H9 (cell line): ENCODE data around the gene SLC6A2. TPM values are rescaled to one million over a fixed set of nuclear protein-coding genes. Genes with fewer than 3 reads are reported as not detected.

Experiments
- DNase-seq: peaks from one replicate; pipeline ENCODE4 v3.0.0-alpha.2; 2017
- H2AFZ ChIP-seq: one replicate; pipeline ENCODE4 v1.6.1; 2013; ENCODE audit warnings: mild to moderate bottlenecking, low read length, control low read depth, moderate library complexity
- H2AK5ac ChIP-seq: 2 replicates; pipeline ENCODE4 v1.6.1; 2013; ENCODE audit warnings: low read length, control low read depth, mixed read lengths; ENCODE audit not compliant: insufficient read length
- H2BK120ac ChIP-seq: one replicate; pipeline ENCODE4 v1.6.1; 2013; ENCODE audit warnings: low read depth, mild to moderate bottlenecking, low read length, control low read depth, inconsistent platforms; ENCODE audit not compliant: poor library complexity, severe bottlenecking
- H2BK12ac ChIP-seq: 2 replicates; pipeline ENCODE4 v1.6.1; 2013; ENCODE audit warnings: low read length, control low read depth, mixed read lengths, low read depth; ENCODE audit not compliant: insufficient read length
- H2BK15ac ChIP-seq: 2 replicates; pipeline ENCODE4 v1.6.1; 2013; ENCODE audit warnings: low read depth, low read length, control low read depth
- H2BK20ac ChIP-seq: one replicate; pipeline ENCODE4 v1.6.1; 2013; ENCODE audit warnings: low read depth, mild to moderate bottlenecking, low read length, control low read depth, inconsistent platforms; ENCODE audit not compliant: poor library complexity, severe bottlenecking
- H2BK5ac ChIP-seq: 2 replicates; pipeline ENCODE4 v1.6.1; 2013; ENCODE audit warnings: low read length, control low read depth, mixed read lengths; ENCODE audit not compliant: insufficient read length
- H3K14ac ChIP-seq: 2 replicates; pipeline ENCODE4 v1.6.1; 2013; ENCODE audit warnings: low read length, control low read depth; ENCODE audit not compliant: insufficient read depth
- H3K18ac ChIP-seq: 2 replicates; pipeline ENCODE4 v1.6.1; 2013; ENCODE audit warnings: low read depth, mild to moderate bottlenecking, mixed read lengths, low read length, control low read depth; ENCODE audit not compliant: insufficient read length
- H3K23ac ChIP-seq: 2 replicates; pipeline ENCODE4 v1.6.1; 2013; ENCODE audit warnings: low read length, control low read depth, mixed read lengths, low read depth; ENCODE audit not compliant: insufficient read length
- H3K23me2 ChIP-seq: 2 replicates; pipeline ENCODE4 v1.6.1; 2013; ENCODE audit warnings: low read depth, mild to moderate bottlenecking, mixed read lengths, low read length, control low read depth; ENCODE audit not compliant: insufficient read length, poor library complexity, severe bottlenecking
- H3K27ac ChIP-seq: 2 replicates; pipeline ENCODE4 v1.5.1; 2013; ENCODE audit warnings: low read length, control low read depth, mixed read lengths, low read depth; ENCODE audit not compliant: insufficient read length
- H3K27me3 ChIP-seq: 2 replicates; pipeline ENCODE4 v1.6.1; 2013; ENCODE audit warnings: low read length, control low read depth, inconsistent platforms; ENCODE audit not compliant: insufficient read depth
- H3K4ac ChIP-seq: 2 replicates; pipeline ENCODE4 v1.6.1; 2013; ENCODE audit warnings: low read depth, mild to moderate bottlenecking, control low read depth, inconsistent platforms, low read length, moderate library complexity
- H3K4me1 ChIP-seq: 2 replicates; pipeline ENCODE4 v1.6.1; 2013; ENCODE audit warnings: low read length, control low read depth, inconsistent platforms; ENCODE audit not compliant: insufficient read depth
- H3K4me2 ChIP-seq: 2 replicates; pipeline ENCODE4 v1.6.1; 2013; ENCODE audit warnings: low read length, control low read depth, mixed read lengths; ENCODE audit not compliant: insufficient read length, insufficient read depth
- H3K56ac ChIP-seq: 2 replicates; pipeline ENCODE4 v1.6.1; 2013; ENCODE audit warnings: low read depth, mild to moderate bottlenecking, mixed read lengths, low read length, control low read depth; ENCODE audit not compliant: insufficient read length
- H3K79me1 ChIP-seq: 2 replicates; pipeline ENCODE4 v1.6.1; 2013; ENCODE audit warnings: low read depth, mild to moderate bottlenecking, moderate library complexity, low read length, control low read depth, inconsistent platforms; ENCODE audit not compliant: insufficient read depth, poor library complexity, severe bottlenecking
- H3K79me2 ChIP-seq: 2 replicates; pipeline ENCODE4 v1.6.1; 2013; ENCODE audit warnings: low read length, control low read depth, inconsistent platforms; ENCODE audit not compliant: insufficient read depth
- H3K9ac ChIP-seq: 2 replicates; pipeline ENCODE4 v1.6.1; 2013; ENCODE audit warnings: low read length, control low read depth, mixed read lengths; ENCODE audit not compliant: insufficient read length; ENCODE audit errors: extremely low read depth
- H3K9me3 ChIP-seq: one replicate; pipeline ENCODE4 v1.6.1; 2013; ENCODE audit warnings: low read depth, low read length, inconsistent platforms; ENCODE audit not compliant: control insufficient read depth
- H3T11ph ChIP-seq: one replicate; pipeline ENCODE4 v1.6.1; 2013; ENCODE audit warnings: mild to moderate bottlenecking, low read length, control low read depth, inconsistent platforms
- H4K20me1 ChIP-seq: one replicate; pipeline ENCODE4 v1.6.1; 2013; ENCODE audit not compliant: control insufficient read depth, insufficient read length, insufficient read depth
- H4K5ac ChIP-seq: 2 replicates; pipeline ENCODE4 v1.6.1; 2013; ENCODE audit warnings: low read depth, mild to moderate bottlenecking, mixed read lengths, low read length, control low read depth; ENCODE audit not compliant: insufficient read length
- H4K8ac ChIP-seq: replicated peaks from 2 replicates; pipeline ENCODE4 v1.6.1; 2013; ENCODE audit warnings: low read length, control low read depth, mixed read lengths, low read depth; ENCODE audit not compliant: insufficient read length
- H4K91ac ChIP-seq: 2 replicates; pipeline ENCODE4 v1.6.1; 2013; ENCODE audit warnings: low read depth, mild to moderate bottlenecking, moderate library complexity, mixed read lengths, low read length, control low read depth; ENCODE audit not compliant: insufficient read length
- H3K27ac Mint-ChIP-seq, 3 experiments: 2 replicates in 2 of 3; 3 replicates in 1 of 3; pipeline ENCODE4 v1.8.0; 2020 to 2021; ENCODE audit warnings: mixed read lengths in 3 of 3, mild to moderate bottlenecking in 1 of 3, moderate library complexity in 1 of 3
- H3K27me3 Mint-ChIP-seq: 2 replicates; pipeline ENCODE4 v1.8.0; 2021; ENCODE audit warnings: low read depth, mild to moderate bottlenecking, moderate library complexity, mixed read lengths
- H3K36me3 Mint-ChIP-seq, 3 experiments: 2 replicates in 2 of 3; 3 replicates in 1 of 3; pipeline ENCODE4 v1.8.0; 2020 to 2021; ENCODE audit warnings: low read depth in 3 of 3, mixed read lengths in 3 of 3; ENCODE audit not compliant: insufficient read depth in 1 of 3
- H3K4me1 Mint-ChIP-seq, 2 experiments: 2 replicates each; pipeline ENCODE4 v1.8.0; 2020; ENCODE audit warnings: mixed read lengths in 2 of 2
- H3K4me3 Mint-ChIP-seq, 2 experiments: 2 replicates in 1 of 2; 3 replicates in 1 of 2; pipeline ENCODE4 v1.8.0; 2020 to 2021; ENCODE audit warnings: mild to moderate bottlenecking in 2 of 2, mixed read lengths in 2 of 2, moderate library complexity in 1 of 2
- H3K9me3 Mint-ChIP-seq, 2 experiments: 2 replicates in 1 of 2; 3 replicates in 1 of 2; pipeline ENCODE4 v1.8.0; 2020; ENCODE audit warnings: mild to moderate bottlenecking in 2 of 2, mixed read lengths in 2 of 2, moderate library complexity in 1 of 2
- WGBS: extraction: QIAGEN DNeasy Blood & Tissue Kit; methylation state at CpG from one replicate; pipeline ENCODE4 v1.1.7; 2013; ENCODE audit warnings: missing lambda C conversion rate, low lambda C conversion rate, mixed read lengths; ENCODE audit not compliant: insufficient read length; ENCODE audit errors: extremely low coverage; 5-methylcytosine and 5-hydroxymethylcytosine counted together
- total RNA-seq: library from RNA; stranded (reverse); gene quantifications from 2 replicates; pipeline ENCODE4 v1.2.1, GENCODE V29; 2021
- TF ChIP-seq, protein P1 (sequence below): fragments of 200-600 bp; sonication (generic); conservative IDR thresholded peaks from 3 replicates; pipeline ENCODE4 v1.8.0; 2021; ENCODE audit warnings: antibody characterized with exemption, mild to moderate bottlenecking

The SLC6A2 gene
- total RNA-seq, 1 experiment from 2014 or later, result 0.24 TPM

GRCh38 chr16:55613613-55614335, 42.0 kb upstream of the SLC6A2 start:
- Mint-ChIP-seq H3K9me3 (peaks cover 16 to 18% of the 10 kb centered on the region in 2 experiments), H3K27me3 (peaks cover 23% of the 10 kb centered on the region), H3K27ac (no peak overlapping the region), H3K36me3 (peaks cover 5 to 10% (median 6%) of the 10 kb centered on the region in 3 experiments; a peak in 5 of 7 replicates), H3K4me1 (no peaks in the 10 kb centered on the region), H3K4me3 (no peak overlapping the region)
- no peak overlapping the region for H3T11ph ChIP-seq
- H2BK5ac ChIP-seq, result no peak overlapping the region
- no peak overlapping the region for H2BK12ac ChIP-seq
- H3K9me3 ChIP-seq, result peaks cover 18% of the 10 kb centered on the region
- no peak for DNase-seq
- no peaks in the 10 kb centered on the region for H3K79me2 ChIP-seq
- H3K23me2 ChIP-seq, result no peaks in the 10 kb centered on the region
- H3K9ac ChIP-seq, result no peak overlapping the region
- no peak overlapping the region for H3K14ac ChIP-seq
- no peak overlapping the region for H2AK5ac ChIP-seq
- no peak overlapping the region for H3K27ac ChIP-seq
- no peak overlapping the region for H2AFZ ChIP-seq
- no CpG with 5 or more reads among the region's 6 CpGs for WGBS
- H4K5ac ChIP-seq, result no peak overlapping the region
- TF ChIP-seq, protein P1, sequence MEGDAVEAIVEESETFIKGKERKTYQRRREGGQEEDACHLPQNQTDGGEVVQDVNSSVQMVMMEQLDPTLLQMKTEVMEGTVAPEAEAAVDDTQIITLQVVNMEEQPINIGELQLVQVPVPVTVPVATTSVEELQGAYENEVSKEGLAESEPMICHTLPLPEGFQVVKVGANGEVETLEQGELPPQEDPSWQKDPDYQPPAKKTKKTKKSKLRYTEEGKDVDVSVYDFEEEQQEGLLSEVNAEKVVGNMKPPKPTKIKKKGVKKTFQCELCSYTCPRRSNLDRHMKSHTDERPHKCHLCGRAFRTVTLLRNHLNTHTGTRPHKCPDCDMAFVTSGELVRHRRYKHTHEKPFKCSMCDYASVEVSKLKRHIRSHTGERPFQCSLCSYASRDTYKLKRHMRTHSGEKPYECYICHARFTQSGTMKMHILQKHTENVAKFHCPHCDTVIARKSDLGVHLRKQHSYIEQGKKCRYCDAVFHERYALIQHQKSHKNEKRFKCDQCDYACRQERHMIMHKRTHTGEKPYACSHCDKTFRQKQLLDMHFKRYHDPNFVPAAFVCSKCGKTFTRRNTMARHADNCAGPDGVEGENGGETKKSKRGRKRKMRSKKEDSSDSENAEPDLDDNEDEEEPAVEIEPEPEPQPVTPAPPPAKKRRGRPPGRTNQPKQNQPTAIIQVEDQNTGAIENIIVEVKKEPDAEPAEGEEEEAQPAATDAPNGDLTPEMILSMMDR, result no peak
- H2BK20ac ChIP-seq, result no peak overlapping the region
- H2BK120ac ChIP-seq, result no peak overlapping the region
- no peak overlapping the region for H3K4ac ChIP-seq
- H3K18ac ChIP-seq, result no peak overlapping the region
- H3K27me3 ChIP-seq, result no peaks in the 10 kb centered on the region
- no peak overlapping the region for H2BK15ac ChIP-seq
- H3K4me1 ChIP-seq, result no peaks in the 10 kb centered on the region
- H4K91ac ChIP-seq, result no peak overlapping the region
- H3K23ac ChIP-seq, result no peak overlapping the region
- H3K79me1 ChIP-seq, result no peaks in the 10 kb centered on the region
- H4K8ac ChIP-seq, result no peak overlapping the region
- H3K56ac ChIP-seq, result no peak overlapping the region
- H4K20me1 ChIP-seq, result no peaks in the 10 kb centered on the region
- no peak overlapping the region for H3K4me2 ChIP-seq
